ENCODE measurements around the gene MTMR12. TPM values are rescaled to one million over a fixed set of nuclear protein-coding genes. Genes with fewer than 3 reads are reported as not detected.
"Not testable (repeated sequence)": the region's sequence is repeated elsewhere in the genome, so short reads cannot be mapped to it uniquely, and the experiment has no call there.

The MTMR12 gene
- total and polyA plus RNA-seq, 2 donors (not counting 1 experiment from before 2014, with no cell fraction given): 9.6 to 29.2 TPM

DNA sequence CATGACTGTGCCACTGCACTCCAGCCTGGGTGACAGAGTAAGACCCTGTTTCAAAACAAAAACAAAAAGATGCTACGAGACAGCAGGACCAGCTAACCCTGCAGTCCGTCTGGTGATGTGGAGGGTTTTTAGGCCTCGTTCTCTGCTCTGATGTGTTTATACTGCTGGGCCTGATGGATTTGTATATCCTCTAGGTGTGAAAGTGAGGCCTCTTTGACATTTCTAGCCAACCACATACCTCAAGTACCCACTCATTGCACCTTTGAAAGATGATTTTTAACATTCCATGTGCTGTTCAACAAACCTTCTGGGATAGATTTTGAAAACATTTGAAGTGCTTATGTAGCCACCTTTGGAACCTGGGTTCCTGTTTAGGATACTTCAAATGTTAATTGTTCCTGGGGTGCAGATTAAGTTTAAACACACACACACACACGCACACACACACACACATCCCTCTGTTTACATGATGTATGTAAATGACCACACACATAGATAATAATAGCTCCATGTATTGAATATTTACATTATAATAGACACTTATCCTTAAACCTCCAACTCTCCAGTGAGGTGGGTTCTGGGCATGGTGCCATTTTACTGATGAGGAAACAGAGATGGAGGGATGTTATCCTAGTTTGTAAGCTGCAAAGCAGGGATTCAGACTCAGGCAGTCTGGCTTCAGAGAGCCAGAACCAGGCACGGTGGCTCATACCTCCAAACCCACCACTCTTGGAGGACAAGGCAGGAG, 89.8 kb downstream of the MTMR12 start:
- Mint-ChIP-seq H3K9me3 (ENCODE audit: insufficient read depth) (no peaks in the 10 kb centered on the region), H3K4me1 (no peaks in the 10 kb centered on the region), H3K27me3 (no peaks in the 10 kb centered on the region), H3K27ac (no peak overlapping the region), H3K4me3 (no peak overlapping the region)
- ChIA-PET POLR2A (no interaction called here), CTCF (no interaction called here)
- Histone ChIP-seq H3K79me2 (ENCODE audit: control insufficient read depth, insufficient read depth, low read length) (no peaks in the 10 kb centered on the region), H3K9me3 (ENCODE audit: control extremely low read depth in 1 of 3, control insufficient read depth in 2 of 3, insufficient read depth in 1 of 3, low read length in 2 of 3) (no peaks in the 10 kb centered on the region), H3K4me1 (ENCODE audit: control insufficient read depth in 2 of 2, insufficient read depth in 2 of 2, low read length in 2 of 2) (no peaks in the 10 kb centered on the region), H3K27ac (ENCODE audit: low read length in 2 of 2) (no peak overlapping the region), H3K4me2 (replicated peaks; ENCODE audit: low read depth, low read length, poor library complexity, severe bottlenecking) (no peak overlapping the region), H3K9ac (ENCODE audit: low read length) (no peak overlapping the region), H2AFZ (ENCODE audit: insufficient read depth, low read depth, low read length, poor library complexity, severe bottlenecking) (no peak overlapping the region), H3K36me3 (replicated peaks in 1 of 2; ENCODE audit: control extremely low read depth in 1 of 2, control insufficient read depth in 1 of 2, extremely low read depth in 1 of 2, insufficient read depth in 2 of 2, low read length in 1 of 2) (peaks cover 2 to 5% of the 10 kb centered on the region in 2 experiments), H4K20me1 (ENCODE audit: control insufficient read depth, insufficient read depth, low read length, poor library complexity, severe bottlenecking) (no peaks in the 10 kb centered on the region), H3K4me3 (ENCODE audit: control extremely low read depth in 1 of 5, extremely low read depth in 1 of 5, insufficient read depth in 1 of 5, low read depth in 2 of 5, low read length in 4 of 5) (no peak overlapping the region), H3K27me3 (replicated peaks in 1 of 4; ENCODE audit: control extremely low read depth in 1 of 4, control insufficient read depth in 3 of 4, insufficient read depth in 4 of 4, low read length in 3 of 4) (no peaks in the 10 kb centered on the region)
- no peak for TF ChIP-seq EZH2 (IDR thresholded peaks at IDR 0.05; ENCODE audit: borderline replicate concordance, insufficient read depth, low read depth, low read length, poor library complexity, severe bottlenecking)
- TF ChIP-seq, protein P1, sequence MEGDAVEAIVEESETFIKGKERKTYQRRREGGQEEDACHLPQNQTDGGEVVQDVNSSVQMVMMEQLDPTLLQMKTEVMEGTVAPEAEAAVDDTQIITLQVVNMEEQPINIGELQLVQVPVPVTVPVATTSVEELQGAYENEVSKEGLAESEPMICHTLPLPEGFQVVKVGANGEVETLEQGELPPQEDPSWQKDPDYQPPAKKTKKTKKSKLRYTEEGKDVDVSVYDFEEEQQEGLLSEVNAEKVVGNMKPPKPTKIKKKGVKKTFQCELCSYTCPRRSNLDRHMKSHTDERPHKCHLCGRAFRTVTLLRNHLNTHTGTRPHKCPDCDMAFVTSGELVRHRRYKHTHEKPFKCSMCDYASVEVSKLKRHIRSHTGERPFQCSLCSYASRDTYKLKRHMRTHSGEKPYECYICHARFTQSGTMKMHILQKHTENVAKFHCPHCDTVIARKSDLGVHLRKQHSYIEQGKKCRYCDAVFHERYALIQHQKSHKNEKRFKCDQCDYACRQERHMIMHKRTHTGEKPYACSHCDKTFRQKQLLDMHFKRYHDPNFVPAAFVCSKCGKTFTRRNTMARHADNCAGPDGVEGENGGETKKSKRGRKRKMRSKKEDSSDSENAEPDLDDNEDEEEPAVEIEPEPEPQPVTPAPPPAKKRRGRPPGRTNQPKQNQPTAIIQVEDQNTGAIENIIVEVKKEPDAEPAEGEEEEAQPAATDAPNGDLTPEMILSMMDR (IDR thresholded peaks at IDR 0.05): no peak
- intact Hi-C loops (cut with micrococcal nuclease): no loop called here
- DNase-seq (no peak), ATAC-seq (ENCODE audit: low read depth) (no peak)
- WGBS (ENCODE audit: insufficient coverage): 100% methylated on average over 1 of the region's 5 CpGs

GRCh38 chr5:32217886-32218396, 94.8 kb downstream of the MTMR12 start:
- Mint-ChIP-seq H3K27ac (no peak overlapping the region), H3K9me3 (ENCODE audit: insufficient read depth) (no peaks in the 10 kb centered on the region), H3K27me3 (no peaks in the 10 kb centered on the region), H3K4me1 (peaks cover 3% of the 10 kb centered on the region), H3K4me3 (no peak overlapping the region)
- Histone ChIP-seq H3K9ac (ENCODE audit: low read length) (no peak overlapping the region), H3K27me3 (replicated peaks in 1 of 4; ENCODE audit: control extremely low read depth in 1 of 4, control insufficient read depth in 3 of 4, insufficient read depth in 4 of 4, low read length in 3 of 4) (no peaks in the 10 kb centered on the region), H3K79me2 (ENCODE audit: control insufficient read depth, insufficient read depth, low read length) (no peaks in the 10 kb centered on the region), H2AFZ (ENCODE audit: insufficient read depth, low read depth, low read length, poor library complexity, severe bottlenecking) (peak overlapping the region; percentile 59), H3K4me1 (ENCODE audit: control insufficient read depth in 2 of 2, insufficient read depth in 2 of 2, low read length in 2 of 2) (no peaks in the 10 kb centered on the region), H4K20me1 (ENCODE audit: control insufficient read depth, insufficient read depth, low read length, poor library complexity, severe bottlenecking) (no peaks in the 10 kb centered on the region), H3K4me3 (ENCODE audit: control extremely low read depth in 1 of 5, extremely low read depth in 1 of 5, insufficient read depth in 1 of 5, low read depth in 2 of 5, low read length in 4 of 5) (no peak overlapping the region), H3K9me3 (ENCODE audit: control extremely low read depth in 1 of 3, control insufficient read depth in 2 of 3, insufficient read depth in 1 of 3, low read length in 2 of 3) (no peaks in the 10 kb centered on the region), H3K36me3 (replicated peaks in 1 of 2; ENCODE audit: control extremely low read depth in 1 of 2, control insufficient read depth in 1 of 2, extremely low read depth in 1 of 2, insufficient read depth in 2 of 2, low read length in 1 of 2) (no peaks in the 10 kb centered on the region), H3K4me2 (replicated peaks; ENCODE audit: low read depth, low read length, poor library complexity, severe bottlenecking) (no peak overlapping the region), H3K27ac (ENCODE audit: low read length in 2 of 2) (no peak overlapping the region)
- ATAC-seq (ENCODE audit: low read depth) (no peak), DNase-seq (no peak)
- no peak for TF ChIP-seq EZH2 (IDR thresholded peaks at IDR 0.05; ENCODE audit: borderline replicate concordance, insufficient read depth, low read depth, low read length, poor library complexity, severe bottlenecking)
- TF ChIP-seq, protein P1 (IDR thresholded peaks at IDR 0.05): no peak
- ChIA-PET CTCF (interaction anchor here (3.1 kb wide), 1 partner anchor 14 kb away, joined by 8 read pairs; no protein-coding TSS in a partner anchor), POLR2A (no interaction called here)
- WGBS (ENCODE audit: insufficient coverage): 34% methylated on average over 9 of the region's 12 CpGs
- intact Hi-C loops (cut with micrococcal nuclease): no loop called here

DNA sequence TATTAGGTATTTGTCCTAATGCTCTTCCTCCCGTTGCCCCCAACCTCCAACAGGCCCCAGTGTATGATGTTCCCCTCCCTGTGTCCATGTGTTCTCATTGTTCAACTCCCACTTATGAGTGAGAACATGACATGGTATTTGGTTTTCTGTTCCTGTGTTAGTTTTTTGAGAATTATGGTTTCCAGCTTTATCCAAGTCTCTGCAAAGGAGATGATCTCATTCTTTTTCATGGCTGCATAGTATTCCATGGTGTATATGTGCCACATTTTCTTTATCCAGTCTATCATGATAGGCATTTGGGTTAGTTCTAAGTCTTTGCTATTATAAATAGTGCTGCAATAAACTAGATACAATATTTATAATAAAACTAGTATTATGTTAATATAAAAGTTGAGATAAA, 98.4 kb downstream of the MTMR12 start:
- CTCF ChIA-PET; H4K20me1 ChIP-seq (ENCODE audit: control insufficient read depth, insufficient read depth, low read length, poor library complexity, severe bottlenecking); H3K79me2 ChIP-seq (ENCODE audit: control insufficient read depth, insufficient read depth, low read length); H2AFZ ChIP-seq (ENCODE audit: insufficient read depth, low read depth, low read length, poor library complexity, severe bottlenecking); ATAC-seq (ENCODE audit: low read depth); DNase-seq; H3K27me3 Mint-ChIP-seq; intact Hi-C loops (cut with micrococcal nuclease); H3K27me3 ChIP-seq (replicated peaks in 1 of 4; ENCODE audit: control extremely low read depth in 1 of 4, control insufficient read depth in 3 of 4, insufficient read depth in 4 of 4, low read length in 3 of 4); H3K9ac ChIP-seq (ENCODE audit: low read length); H3K4me3 Mint-ChIP-seq; H3K36me3 ChIP-seq (replicated peaks in 1 of 2; ENCODE audit: control extremely low read depth in 1 of 2, control insufficient read depth in 1 of 2, extremely low read depth in 1 of 2, insufficient read depth in 2 of 2, low read length in 1 of 2); H3K4me3 ChIP-seq (ENCODE audit: control extremely low read depth in 1 of 5, extremely low read depth in 1 of 5, insufficient read depth in 1 of 5, low read depth in 2 of 5, low read length in 4 of 5); POLR2A ChIA-PET; H3K27ac ChIP-seq (ENCODE audit: low read length in 2 of 2); H3K4me2 ChIP-seq (replicated peaks; ENCODE audit: low read depth, low read length, poor library complexity, severe bottlenecking); H3K9me3 Mint-ChIP-seq (ENCODE audit: insufficient read depth); H3K27ac Mint-ChIP-seq; H3K9me3 ChIP-seq (ENCODE audit: control extremely low read depth in 1 of 3, control insufficient read depth in 2 of 3, insufficient read depth in 1 of 3, low read length in 2 of 3): not testable (repeated sequence)
- no CpG with 5 or more reads among the region's 1 CpG for WGBS (ENCODE audit: insufficient coverage)
- peaks cover 12 to 18% of the 10 kb centered on the region in 2 donors for H3K4me1 ChIP-seq (ENCODE audit: control insufficient read depth in 2 of 2, insufficient read depth in 2 of 2, low read length in 2 of 2)
- H3K4me1 Mint-ChIP-seq: peaks cover 14% of the 10 kb centered on the region
